GM12865 (cell line): ENCODE results near the gene DCAF6.

Experiments used
- DNase-seq: peaks from one replicate; pipeline ENCODE4 v3.0.0; 2010; ENCODE audit warnings: low read depth
- H3K4me3 ChIP-seq: 2 replicates; pipeline ENCODE4 v1.5.1; 2011; ENCODE audit warnings: mild to moderate bottlenecking, low read depth, low read length, control low read depth
- CTCF ChIP-seq: IDR thresholded peaks from 2 replicates; pipeline ENCODE4 v1.5.1; 2011; ENCODE audit warnings: low read length, control low read depth, low read depth, inconsistent platforms; ENCODE audit not compliant: insufficient read depth; ENCODE audit errors: missing control alignments

DCAF6 gene

GRCh38 chr1:167929725-167930124 is 6.8 kb upstream of the DCAF6 start:
- DNase-seq, result no peak
- TF ChIP-seq CTCF, result no peak
- H3K4me3 ChIP-seq, result no peak overlapping the region

DNA sequence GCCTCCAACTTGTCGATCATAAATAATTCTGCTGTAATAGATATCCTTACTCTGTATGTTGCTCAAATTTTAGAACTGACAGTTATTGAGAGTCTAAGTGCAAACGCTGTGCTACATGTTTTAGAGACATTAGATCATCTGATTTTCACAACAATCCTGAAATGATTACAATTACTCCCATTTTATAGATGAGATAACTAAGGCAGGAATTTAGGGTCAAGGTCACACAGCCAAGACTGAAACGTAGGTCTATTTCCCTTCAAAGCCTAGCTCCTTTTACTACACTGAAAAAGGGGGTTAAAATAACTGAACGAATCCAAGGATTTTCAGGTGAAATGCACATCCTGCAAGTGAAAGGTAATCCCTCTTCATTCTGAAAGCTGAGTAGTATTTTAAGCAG is 2.7 kb upstream of the DCAF6 start:
- TF ChIP-seq CTCF, result no peak
- no peak for DNase-seq
- H3K4me3 ChIP-seq, result peak overlapping the region; percentile 70

DNA sequence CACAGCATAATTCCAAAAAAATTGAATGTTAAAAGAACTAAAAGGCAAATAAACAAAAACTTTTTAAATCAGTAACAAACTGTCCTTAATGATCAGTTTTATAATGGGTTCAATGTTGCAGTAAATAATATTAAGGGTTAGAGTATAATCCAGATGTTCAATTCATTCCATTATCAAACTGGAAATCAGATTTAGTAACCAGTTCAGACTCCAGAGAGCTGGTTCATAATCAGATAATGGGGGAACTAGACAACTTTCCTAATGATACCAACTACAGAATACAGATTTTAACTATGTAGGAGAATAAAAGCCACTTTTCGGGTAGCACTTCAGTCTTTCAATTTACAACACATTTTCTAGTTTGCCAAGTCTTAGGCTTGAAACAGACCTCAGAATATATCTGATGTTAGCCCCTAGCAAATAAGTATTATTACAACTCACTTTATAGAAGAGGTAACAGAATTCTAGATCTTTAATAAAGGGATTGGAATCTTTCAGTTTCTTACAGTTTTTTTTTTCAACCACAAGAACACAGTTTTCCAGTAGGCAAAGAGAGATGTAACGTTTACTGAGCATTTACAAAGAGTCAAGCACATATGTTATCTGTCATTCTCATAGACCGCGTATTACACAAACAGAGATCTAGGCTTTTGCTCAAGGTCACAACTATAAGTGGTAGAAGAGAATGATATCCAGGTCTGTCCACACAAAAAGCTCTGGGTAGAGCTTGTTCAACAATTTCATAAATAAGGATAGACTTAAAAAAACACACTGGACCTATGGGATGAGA is 1.9 kb upstream of the DCAF6 start:
- peak overlapping the region; percentile 70 for H3K4me3 ChIP-seq
- DNase-seq, result no peak
- TF ChIP-seq CTCF, result no peak

- peak; percentile 53 for DNase-seq
- no peak for TF ChIP-seq CTCF
These were observed 1.0 kb upstream of the DCAF6 start for GRCh38 chr1:167935216-167936067.

GRCh38 chr1:167936930-167937708 is 636 bp downstream of the DCAF6 start, which contains the start of gene MPC2:
MPC2 (minus strand) TSS chr1:167937072; CDS start chr1:167935841, 1,231 bp downstream.
- TF ChIP-seq CTCF, result no peak
- peak within 1 kb of the TSS; percentile 100 for H3K4me3 ChIP-seq
- peak; percentile 73 for DNase-seq

More at GRCh38 chr1:167935216-167936067, 1.0 kb upstream of the DCAF6 start:
- peak overlapping the region; percentile 70 for H3K4me3 ChIP-seq

- TF ChIP-seq CTCF, result no peak
- DNase-seq, result no peak
- H3K4me3 ChIP-seq, result peak overlapping the region; percentile 100
These were observed 1.2 kb downstream of the DCAF6 start for GRCh38 chr1:167937709-167938010.
